HG02763 (cell line): ENCODE data around the gene CTNNBL1.

ENCODE experiments used
- ATAC-seq: cut with Tn5 transposase; IDR thresholded peaks from one replicate; pipeline ENCODE4 v1.9.1; 2021; ENCODE audit warnings: mild to moderate bottlenecking, moderate library complexity; ENCODE audit not compliant: unreplicated experiment

Gene CTNNBL1

GRCh38 chr20:37875460-37876175 is 181.8 kb downstream of the CTNNBL1 start:
- ATAC-seq: no peak

GRCh38 chr20:37876863-37877262 is 183.0 kb downstream of the CTNNBL1 start:
- no peak for ATAC-seq

GRCh38 chr20:37877832-37878772 is 184.3 kb downstream of the CTNNBL1 start:
- no peak for ATAC-seq

GRCh38 chr20:37878835-37879599 is 185.2 kb downstream of the CTNNBL1 start:
- ATAC-seq: no peak

- ATAC-seq: no peak
Observed at GRCh38 chr20:37879843-37880242, 186.0 kb downstream of the CTNNBL1 start.

- no peak for ATAC-seq
Observed at GRCh38 chr20:37880726-37881591, 187.1 kb downstream of the CTNNBL1 start.

- ATAC-seq: no peak
Observed at GRCh38 chr20:37881601-37882343, 187.9 kb downstream of the CTNNBL1 start.

- ATAC-seq: no peak
Observed at GRCh38 chr20:37882961-37883712, 189.3 kb downstream of the CTNNBL1 start.

- no peak for ATAC-seq
Observed at GRCh38 chr20:37885042-37885441, 191.2 kb downstream of the CTNNBL1 start.

- no peak for ATAC-seq
Observed at GRCh38 chr20:37885593-37886503, 192.0 kb downstream of the CTNNBL1 start.

- no peak for ATAC-seq
Observed at GRCh38 chr20:37886851-37887297, 193.0 kb downstream of the CTNNBL1 start.

GRCh38 chr20:37888641-37889040 is 194.8 kb downstream of the CTNNBL1 start:
- ATAC-seq: no peak

- no peak for ATAC-seq
Observed at GRCh38 chr20:37890108-37890507, 196.3 kb downstream of the CTNNBL1 start.

- ATAC-seq: no peak
Observed at GRCh38 chr20:37890643-37891042, 196.8 kb downstream of the CTNNBL1 start.

GRCh38 chr20:37892001-37892400 is 198.2 kb downstream of the CTNNBL1 start:
- no peak for ATAC-seq

- ATAC-seq: no peak
Observed at GRCh38 chr20:37893566-37894241, 199.9 kb downstream of the CTNNBL1 start.

GRCh38 chr20:37894454-37894853 is 200.6 kb downstream of the CTNNBL1 start:
- ATAC-seq: no peak
